ENCODE data around the gene FNDC3A. TPM values are rescaled to one million over a fixed set of nuclear protein-coding genes. Genes with fewer than 3 reads are reported as not detected.

FNDC3A gene, protein sequence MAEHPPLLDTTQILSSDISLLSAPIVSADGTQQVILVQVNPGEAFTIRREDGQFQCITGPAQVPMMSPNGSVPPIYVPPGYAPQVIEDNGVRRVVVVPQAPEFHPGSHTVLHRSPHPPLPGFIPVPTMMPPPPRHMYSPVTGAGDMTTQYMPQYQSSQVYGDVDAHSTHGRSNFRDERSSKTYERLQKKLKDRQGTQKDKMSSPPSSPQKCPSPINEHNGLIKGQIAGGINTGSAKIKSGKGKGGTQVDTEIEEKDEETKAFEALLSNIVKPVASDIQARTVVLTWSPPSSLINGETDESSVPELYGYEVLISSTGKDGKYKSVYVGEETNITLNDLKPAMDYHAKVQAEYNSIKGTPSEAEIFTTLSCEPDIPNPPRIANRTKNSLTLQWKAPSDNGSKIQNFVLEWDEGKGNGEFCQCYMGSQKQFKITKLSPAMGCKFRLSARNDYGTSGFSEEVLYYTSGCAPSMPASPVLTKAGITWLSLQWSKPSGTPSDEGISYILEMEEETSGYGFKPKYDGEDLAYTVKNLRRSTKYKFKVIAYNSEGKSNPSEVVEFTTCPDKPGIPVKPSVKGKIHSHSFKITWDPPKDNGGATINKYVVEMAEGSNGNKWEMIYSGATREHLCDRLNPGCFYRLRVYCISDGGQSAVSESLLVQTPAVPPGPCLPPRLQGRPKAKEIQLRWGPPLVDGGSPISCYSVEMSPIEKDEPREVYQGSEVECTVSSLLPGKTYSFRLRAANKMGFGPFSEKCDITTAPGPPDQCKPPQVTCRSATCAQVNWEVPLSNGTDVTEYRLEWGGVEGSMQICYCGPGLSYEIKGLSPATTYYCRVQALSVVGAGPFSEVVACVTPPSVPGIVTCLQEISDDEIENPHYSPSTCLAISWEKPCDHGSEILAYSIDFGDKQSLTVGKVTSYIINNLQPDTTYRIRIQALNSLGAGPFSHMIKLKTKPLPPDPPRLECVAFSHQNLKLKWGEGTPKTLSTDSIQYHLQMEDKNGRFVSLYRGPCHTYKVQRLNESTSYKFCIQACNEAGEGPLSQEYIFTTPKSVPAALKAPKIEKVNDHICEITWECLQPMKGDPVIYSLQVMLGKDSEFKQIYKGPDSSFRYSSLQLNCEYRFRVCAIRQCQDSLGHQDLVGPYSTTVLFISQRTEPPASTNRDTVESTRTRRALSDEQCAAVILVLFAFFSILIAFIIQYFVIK
- 65.7 TPM for total RNA-seq (ENCODE audit: insufficient read depth, low replicate concordance)

DNA sequence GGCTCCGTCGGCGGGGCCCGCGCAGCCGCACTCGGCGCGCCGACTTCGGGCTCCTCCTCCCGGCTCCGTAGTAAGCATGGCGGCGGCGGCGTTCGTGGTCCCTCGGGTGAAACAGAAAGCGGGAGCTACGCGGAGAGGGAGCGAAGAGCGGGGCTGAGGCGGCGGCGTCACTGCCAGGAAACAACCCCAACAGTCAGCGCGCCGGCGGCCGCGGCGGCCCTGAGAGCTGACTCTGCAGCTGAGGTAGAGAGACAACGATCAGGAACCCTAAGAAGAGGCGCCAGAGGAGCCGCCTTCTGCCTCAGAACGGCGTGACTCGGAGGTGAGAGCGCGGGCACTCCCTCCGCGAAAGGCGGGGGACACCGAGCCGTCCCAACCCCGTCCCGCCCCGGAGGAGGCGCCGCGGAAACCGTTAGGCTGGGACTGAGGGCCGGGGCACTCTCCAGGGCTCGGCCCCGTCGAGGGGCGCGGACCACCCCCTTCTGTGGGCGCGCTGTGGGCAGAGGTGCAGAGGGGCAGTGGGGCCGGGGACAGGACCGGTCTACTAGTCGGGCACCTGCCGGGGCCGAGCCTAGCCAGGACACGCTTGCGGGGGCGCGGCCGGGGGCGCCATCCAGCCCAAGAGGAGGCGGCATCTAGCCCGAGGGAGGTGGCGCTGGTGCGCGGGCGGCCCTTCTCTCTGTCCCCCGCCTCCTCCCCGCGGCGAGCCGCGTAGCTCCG lies at the start of gene FNDC3A:
Gene FNDC3A, plus strand, starts transcription at position 57 of the 720 bp plus-strand sequence. CDS start 30,279 bp downstream, outside the sequence.
- peak; percentile 88 for DNase-seq (ENCODE audit: low spot score)

- DNase-seq (ENCODE audit: low spot score) = no peak
Observed at GRCh38 chr13:48928757-48929430, 46.8 kb upstream of the FNDC3A start.

GRCh38 chr13:48930918-48931317 lies 44.8 kb upstream of the FNDC3A start:
- DNase-seq (ENCODE audit: low spot score) = no peak

DNA sequence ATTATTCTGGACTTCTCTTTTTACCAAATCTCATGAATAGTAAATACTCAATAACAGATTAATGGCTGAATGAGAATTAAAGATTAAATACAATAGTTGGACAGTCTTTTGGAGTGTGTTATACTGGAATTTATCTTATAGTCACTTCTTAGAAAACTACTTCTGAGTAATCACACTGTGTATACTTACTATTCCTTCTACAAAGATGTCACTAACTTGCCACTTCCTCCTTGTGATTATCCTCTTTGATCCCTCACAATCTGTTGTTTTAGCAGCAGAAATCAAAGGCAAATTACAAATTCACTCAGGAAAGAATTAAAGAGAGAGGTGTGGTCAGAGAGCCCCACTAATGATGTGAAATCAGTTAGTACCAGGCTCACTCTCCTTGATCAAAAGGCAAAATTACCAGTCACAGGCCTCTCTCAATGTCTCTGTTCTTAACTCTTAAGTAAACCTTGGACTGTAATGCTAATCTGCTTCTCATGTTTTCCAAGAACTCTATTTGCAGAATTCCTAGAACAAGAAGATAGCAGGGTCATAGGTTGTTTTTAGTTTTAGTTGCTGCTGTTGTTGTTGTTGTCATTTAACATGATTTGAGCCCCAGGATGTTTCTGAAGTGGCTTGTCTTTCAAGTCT lies 37.3 kb upstream of the FNDC3A start:
- DNase-seq (ENCODE audit: low spot score) = no peak

DNA sequence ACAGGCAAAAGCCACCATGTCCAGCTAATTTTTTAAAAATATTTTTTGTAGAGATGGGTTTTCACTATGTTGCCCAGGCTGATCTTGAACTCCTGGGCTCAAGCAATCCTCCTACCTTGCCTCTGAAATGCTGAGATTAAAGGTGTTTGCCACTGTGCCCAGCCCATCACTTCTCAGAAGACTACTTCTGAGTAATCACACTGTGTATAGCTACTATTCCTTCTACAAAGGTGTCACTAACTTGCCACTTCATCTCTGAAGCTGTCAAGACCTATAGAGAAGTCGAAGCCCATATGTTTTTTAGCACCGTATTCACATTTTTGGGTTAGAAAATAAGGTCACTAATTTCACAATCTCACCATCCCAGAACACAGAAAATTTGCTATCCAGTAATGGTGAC lies 36.0 kb upstream of the FNDC3A start:
- no peak for DNase-seq (ENCODE audit: low spot score)

DNA sequence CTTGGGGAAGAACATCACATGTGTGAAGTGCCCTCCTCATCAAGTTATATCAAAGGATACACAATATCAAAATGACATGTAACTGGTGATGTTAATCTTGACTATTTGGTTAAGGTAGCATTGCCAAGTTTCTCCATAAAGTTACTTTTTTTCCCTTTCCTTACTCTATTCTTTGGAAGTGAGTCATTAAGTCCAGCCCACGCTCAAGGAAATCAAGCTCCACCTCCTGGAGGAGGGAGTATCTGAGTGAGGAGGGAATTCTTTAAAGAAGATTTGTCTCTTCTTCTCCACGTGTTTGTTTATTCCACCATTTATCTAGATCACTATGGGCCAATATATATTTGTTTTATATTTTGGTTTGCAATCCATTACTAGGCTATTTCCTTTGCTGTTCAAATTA lies 33.6 kb upstream of the FNDC3A start:
- DNase-seq (ENCODE audit: low spot score) = no peak

GRCh38 chr13:48944221-48944620 lies 31.5 kb upstream of the FNDC3A start:
- no peak for DNase-seq (ENCODE audit: low spot score)

DNA sequence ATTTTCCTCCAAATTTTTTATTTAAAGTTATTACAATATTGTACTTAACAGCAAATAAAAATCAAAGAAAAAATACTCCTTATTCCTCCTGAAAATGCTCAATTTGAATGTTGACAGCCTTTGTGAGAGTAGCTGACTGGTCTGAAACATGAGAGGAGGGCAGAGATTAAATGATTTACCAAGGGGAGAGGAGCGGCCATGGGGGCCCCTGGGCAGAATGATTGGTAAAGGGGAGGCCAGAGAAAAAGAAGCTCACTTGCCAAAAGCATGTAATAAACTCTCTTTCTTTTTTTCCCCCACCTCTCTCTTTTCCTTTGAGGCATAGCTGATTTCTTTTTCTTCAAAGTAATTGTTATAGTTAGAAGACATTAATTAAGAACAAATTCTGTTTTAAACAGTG lies 30.1 kb upstream of the FNDC3A start:
- DNase-seq (ENCODE audit: low spot score) = no peak

- no peak for DNase-seq (ENCODE audit: low spot score)
Observed at GRCh38 chr13:48946163-48946562, 29.5 kb upstream of the FNDC3A start.

DNA sequence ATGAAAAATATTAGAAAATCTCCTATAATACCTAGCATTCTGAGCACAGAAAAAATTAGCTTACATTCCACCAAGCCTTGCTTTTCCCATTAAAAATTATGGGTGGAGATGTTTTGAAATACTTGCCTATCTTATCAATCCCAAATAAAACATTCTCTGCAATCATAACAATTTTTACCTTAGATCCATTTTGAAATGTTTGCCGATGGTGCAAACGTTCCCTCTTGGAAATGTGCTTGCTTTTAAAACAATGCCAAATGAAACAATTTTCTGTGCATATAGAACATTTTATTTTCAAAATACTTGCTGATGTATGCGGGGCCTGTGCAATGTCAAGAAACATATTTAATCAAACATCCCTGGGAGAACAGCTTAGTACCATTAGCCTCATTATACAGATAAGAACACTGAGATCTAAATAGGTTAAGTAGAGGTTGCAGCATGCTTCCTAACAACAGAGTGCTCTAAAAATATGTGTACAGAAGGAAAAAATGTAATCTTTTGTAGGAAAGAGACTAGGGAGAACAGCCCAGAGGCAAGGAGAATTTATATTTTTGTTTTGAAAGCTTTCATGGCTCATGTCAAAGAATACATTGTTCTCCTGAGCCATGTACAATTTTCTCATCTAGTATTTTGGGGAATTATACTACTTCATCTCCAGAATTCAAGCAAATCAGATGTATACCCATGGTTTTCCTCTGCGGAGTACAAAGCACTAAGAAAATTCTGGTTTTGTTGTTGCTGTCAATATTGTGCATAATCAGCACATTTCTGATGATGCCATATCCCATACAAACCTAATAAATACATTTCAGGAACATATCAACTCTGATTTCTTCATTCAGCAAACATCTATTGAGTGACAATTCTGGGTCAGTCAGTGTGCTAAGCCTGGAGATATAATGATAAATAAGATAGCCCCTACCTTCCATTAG lies 25.9 kb upstream of the FNDC3A start:
- DNase-seq (ENCODE audit: low spot score) = peak; percentile 12

DNA sequence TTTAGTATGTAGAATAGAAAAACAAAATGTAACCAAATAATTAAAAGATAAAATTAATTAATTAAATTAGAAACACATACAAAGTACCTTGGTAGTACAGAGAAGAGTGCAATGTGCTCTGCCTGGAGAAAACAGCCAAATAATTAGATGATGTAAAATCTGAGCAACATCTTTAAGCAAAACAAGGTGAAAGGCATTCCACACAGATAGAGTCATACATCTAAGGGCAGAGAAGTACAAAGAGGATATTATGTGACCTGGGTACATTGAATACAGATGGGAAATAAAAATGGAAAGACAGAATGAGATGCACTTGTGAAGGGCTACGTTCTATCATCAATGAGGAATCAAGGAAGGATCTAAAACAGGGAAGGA lies 25.2 kb upstream of the FNDC3A start:
- DNase-seq (ENCODE audit: low spot score) = no peak

GRCh38 chr13:48954081-48954480 lies 21.6 kb upstream of the FNDC3A start:
- no peak for DNase-seq (ENCODE audit: low spot score)

GRCh38 chr13:48955536-48955935 lies 20.2 kb upstream of the FNDC3A start:
- no peak for DNase-seq (ENCODE audit: low spot score)

- DNase-seq (ENCODE audit: low spot score) = no peak
Observed at GRCh38 chr13:48961379-48961778, 14.3 kb upstream of the FNDC3A start.

DNA sequence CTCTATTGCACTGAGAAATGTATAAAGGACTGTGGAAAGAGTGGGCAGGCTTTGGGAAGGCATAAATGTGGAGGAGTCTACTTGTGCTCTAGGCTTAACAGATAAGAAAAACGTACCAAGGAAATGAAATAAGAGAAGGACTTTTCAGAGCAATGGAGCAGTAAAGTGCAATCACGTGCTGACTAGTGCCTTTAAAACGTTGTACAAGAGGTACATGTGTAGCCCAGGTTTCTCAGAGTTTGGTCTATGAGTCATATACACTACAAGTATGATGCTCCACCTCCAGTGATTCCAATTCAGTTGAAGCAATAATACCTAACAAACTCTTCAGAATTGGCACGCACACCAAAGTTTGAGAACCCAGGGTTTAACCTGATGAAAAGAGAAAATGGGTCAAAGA lies 13.4 kb upstream of the FNDC3A start:
- no peak for DNase-seq (ENCODE audit: low spot score)

GRCh38 chr13:48965736-48966135 lies 10.0 kb upstream of the FNDC3A start:
- no peak for DNase-seq (ENCODE audit: low spot score)

DNA sequence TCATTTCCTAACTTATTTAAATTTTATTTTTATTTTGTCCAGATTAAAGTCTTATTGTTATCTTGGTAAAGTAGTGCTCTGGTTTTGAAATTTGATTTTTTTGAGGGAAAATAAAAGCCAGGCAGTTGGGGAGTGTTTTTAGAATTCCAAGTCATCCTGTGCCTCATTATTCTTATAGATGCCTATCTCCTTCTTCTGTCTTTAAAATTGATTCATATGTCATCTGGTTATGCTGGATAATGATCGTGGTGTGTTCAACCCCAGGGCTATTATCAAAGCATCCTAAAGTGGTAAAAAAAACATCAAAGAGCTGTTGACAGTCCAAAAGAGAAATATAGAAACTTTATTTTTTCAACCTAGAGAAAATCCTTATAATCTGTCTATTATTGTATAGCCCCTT lies 6.0 kb upstream of the FNDC3A start:
- no peak for DNase-seq (ENCODE audit: low spot score)

GRCh38 chr13:48973845-48974431 lies 1.8 kb upstream of the FNDC3A start:
- DNase-seq (ENCODE audit: low spot score) = no peak

All from umbilical cord (tissue), 2 donors.